Ishikawa (cell line): ENCODE measurements around the gene CLDN6.

ENCODE experiments used
- CEBPB ChIP-seq: IDR thresholded peaks from 2 replicates; pipeline ENCODE4 v1.6.1; 2012
- CREB1 ChIP-seq: IDR thresholded peaks from 2 replicates; pipeline ENCODE4 v1.6.1; 2012; ENCODE audit warnings: low read depth
- EGR1 ChIP-seq: IDR thresholded peaks from 2 replicates; pipeline ENCODE4 v1.6.1; 2012
- EP300 ChIP-seq: IDR thresholded peaks from 2 replicates; pipeline ENCODE4 v1.6.1; 2012; ENCODE audit warnings: borderline replicate concordance
- FOXM1 ChIP-seq: IDR thresholded peaks from 2 replicates; pipeline ENCODE4 v1.6.1; 2012; ENCODE audit warnings: low read depth, borderline replicate concordance
- MAX ChIP-seq: IDR thresholded peaks from 2 replicates; pipeline ENCODE4 v1.6.1; 2012
- NFIC ChIP-seq: IDR thresholded peaks from 2 replicates; pipeline ENCODE4 v1.6.1; 2012
- RAD21 ChIP-seq: IDR thresholded peaks from 2 replicates; pipeline ENCODE4 v1.6.1; 2012; ENCODE audit warnings: low read depth
- REST ChIP-seq: IDR thresholded peaks from 2 replicates; pipeline ENCODE4 v1.6.1; 2012; ENCODE audit warnings: low read depth, mild to moderate bottlenecking
- TAF1 ChIP-seq: IDR thresholded peaks from 2 replicates; pipeline ENCODE4 v1.6.1; 2012; ENCODE audit warnings: low read depth, mild to moderate bottlenecking
- TCF12 ChIP-seq: IDR thresholded peaks from 2 replicates; pipeline ENCODE4 v1.6.1; 2012; ENCODE audit warnings: low read depth
- TEAD4 ChIP-seq: IDR thresholded peaks from 2 replicates; pipeline ENCODE4 v1.6.1; 2012
- USF1 ChIP-seq: IDR thresholded peaks from 2 replicates; pipeline ENCODE4 v1.6.1; 2012
- YY1 ChIP-seq: IDR thresholded peaks from 2 replicates; pipeline ENCODE4 v1.6.1; 2012; ENCODE audit warnings: low read depth
- ZBTB7A ChIP-seq: IDR thresholded peaks from 2 replicates; pipeline ENCODE4 v1.6.1; 2012; ENCODE audit warnings: low read depth

Gene CLDN6

GRCh38 chr16:2980227-2981176, 37.5 kb downstream of the CLDN6 start, which contains the start of gene PKMYT1:
PKMYT1 (minus strand) TSS chr16:2980446; CDS start chr16:2979657, 789 bp downstream.
- peak; percentile 73 for TF ChIP-seq TAF1
- no peak; the same call in 1 of the 2 replicates for TF ChIP-seq REST
- TF ChIP-seq EGR1 = peak; percentile 96
- TF ChIP-seq TCF12 = peak; percentile 45; the same call in 1 of the 2 replicates
- TF ChIP-seq TEAD4 = peak; percentile 44; the same call in 1 of the 2 replicates
- TF ChIP-seq MAX = peak; percentile 28; the same call in 1 of the 2 replicates

- TF ChIP-seq MAX = no peak
- no peak; the same call in 1 of the 2 replicates for TF ChIP-seq ZBTB7A
- no peak for TF ChIP-seq YY1
- TF ChIP-seq CEBPB = no peak
- no peak for TF ChIP-seq CREB1
- TF ChIP-seq FOXM1 = no peak
- TF ChIP-seq TCF12 = no peak
Observed at GRCh38 chr16:2979669-2980226, 38.2 kb downstream of the CLDN6 start.

GRCh38 chr16:2977440-2977839, 40.5 kb downstream of the CLDN6 start:
- TF ChIP-seq FOXM1 (no peak), TAF1 (no peak), REST (no peak), CEBPB (no peak), YY1 (no peak), ZBTB7A (no peak), MAX (no peak), RAD21 (no peak), TCF12 (no peak), EGR1 (no peak), CREB1 (no peak), NFIC (no peak), TEAD4 (no peak), EP300 (no peak), USF1 (no peak)

GRCh38 chr16:2976673-2977072, 41.3 kb downstream of the CLDN6 start:
- TF ChIP-seq TCF12 (no peak), TAF1 (no peak), ZBTB7A (no peak), NFIC (no peak), TEAD4 (no peak), REST (no peak), EP300 (no peak), CEBPB (no peak), EGR1 (no peak), FOXM1 (no peak), MAX (no peak), USF1 (no peak), CREB1 (no peak), YY1 (no peak), RAD21 (no peak)
